ENCODE measurements around the gene GNAQ.

DNA sequence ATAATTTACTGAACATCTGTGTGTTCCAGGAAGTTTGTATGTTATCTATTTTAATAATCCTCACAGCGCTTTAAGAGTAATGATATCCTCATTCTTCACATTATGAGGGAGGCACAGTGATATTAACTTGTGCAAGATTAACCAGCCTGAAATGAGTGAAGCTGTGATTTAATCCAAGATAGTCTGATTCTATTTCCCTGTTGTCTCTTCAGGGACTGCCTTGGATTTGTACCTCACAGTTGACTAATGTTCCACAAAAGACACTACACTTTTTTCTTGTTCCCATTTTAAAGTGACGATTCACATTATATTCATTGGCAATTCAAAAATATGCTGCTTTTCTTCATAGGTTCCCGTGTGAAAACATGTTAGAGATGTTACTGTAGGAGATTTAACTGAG, 258.2 kb downstream of the GNAQ start:
- TF ChIP-seq, protein P1, sequence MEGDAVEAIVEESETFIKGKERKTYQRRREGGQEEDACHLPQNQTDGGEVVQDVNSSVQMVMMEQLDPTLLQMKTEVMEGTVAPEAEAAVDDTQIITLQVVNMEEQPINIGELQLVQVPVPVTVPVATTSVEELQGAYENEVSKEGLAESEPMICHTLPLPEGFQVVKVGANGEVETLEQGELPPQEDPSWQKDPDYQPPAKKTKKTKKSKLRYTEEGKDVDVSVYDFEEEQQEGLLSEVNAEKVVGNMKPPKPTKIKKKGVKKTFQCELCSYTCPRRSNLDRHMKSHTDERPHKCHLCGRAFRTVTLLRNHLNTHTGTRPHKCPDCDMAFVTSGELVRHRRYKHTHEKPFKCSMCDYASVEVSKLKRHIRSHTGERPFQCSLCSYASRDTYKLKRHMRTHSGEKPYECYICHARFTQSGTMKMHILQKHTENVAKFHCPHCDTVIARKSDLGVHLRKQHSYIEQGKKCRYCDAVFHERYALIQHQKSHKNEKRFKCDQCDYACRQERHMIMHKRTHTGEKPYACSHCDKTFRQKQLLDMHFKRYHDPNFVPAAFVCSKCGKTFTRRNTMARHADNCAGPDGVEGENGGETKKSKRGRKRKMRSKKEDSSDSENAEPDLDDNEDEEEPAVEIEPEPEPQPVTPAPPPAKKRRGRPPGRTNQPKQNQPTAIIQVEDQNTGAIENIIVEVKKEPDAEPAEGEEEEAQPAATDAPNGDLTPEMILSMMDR (conservative IDR thresholded peaks at IDR 0.05 in 1 of 2, IDR thresholded peaks at IDR 0.05 in 1 of 2; ENCODE audit: extremely low read depth in 1 of 2, insufficient read depth in 1 of 2, low read depth in 1 of 2, low read length in 2 of 2): no peak
- TF ChIP-seq EZH2 (IDR thresholded peaks at IDR 0.05; ENCODE audit: borderline replicate concordance, low read length): no peak
